Activated naive CD4-positive, alpha-beta T cell treated with anti-CD3 and anti-CD28 coated beads, Interleukin-2, amount 50 U/mL, for 24 hours (primary cell): ENCODE data around the gene STEAP1B.

Source experiments
- H3K27ac Mint-ChIP-seq: one replicate; pipeline ENCODE4 v1.8.0; 2021; ENCODE audit warnings: mild to moderate bottlenecking, mixed read lengths
- H3K27me3 Mint-ChIP-seq: one replicate; pipeline ENCODE4 v1.8.0; 2021; ENCODE audit warnings: mixed read lengths
- H3K36me3 Mint-ChIP-seq: one replicate; pipeline ENCODE4 v1.8.0; 2021; ENCODE audit warnings: mixed read lengths
- H3K4me1 Mint-ChIP-seq: one replicate; pipeline ENCODE4 v1.8.0; 2021; ENCODE audit warnings: mixed read lengths
- H3K4me3 Mint-ChIP-seq: one replicate; pipeline ENCODE4 v1.8.0; 2021; ENCODE audit warnings: mild to moderate bottlenecking, mixed read lengths
- H3K9me3 Mint-ChIP-seq: one replicate; pipeline ENCODE4 v1.8.0; 2021; ENCODE audit warnings: mixed read lengths

The STEAP1B gene

DNA sequence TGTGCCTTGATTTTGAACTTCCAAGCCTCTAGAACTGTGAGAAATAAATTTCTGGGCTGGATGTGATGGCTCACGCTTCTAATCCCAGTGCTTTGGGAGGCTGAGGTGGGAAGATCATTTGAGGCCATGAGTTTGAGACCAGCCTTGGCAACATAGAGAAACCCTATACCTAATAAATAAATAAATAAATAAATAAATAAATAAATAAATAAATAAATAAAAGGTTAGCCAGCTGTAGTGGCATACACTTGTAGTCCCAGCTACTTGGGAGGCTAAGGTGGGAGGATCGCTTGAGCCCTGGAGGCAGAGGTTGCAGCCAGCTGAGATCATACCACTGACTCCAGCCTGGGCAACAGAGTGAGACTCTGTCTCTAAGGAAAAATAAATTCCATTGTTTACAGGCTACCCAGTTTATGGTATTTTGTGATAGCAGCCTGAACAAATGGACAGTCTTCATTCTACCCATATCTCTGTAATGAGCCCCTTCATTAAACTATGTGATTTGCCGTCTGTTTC lies 67.7 kb downstream of the STEAP1B start:
- no peaks in the 10 kb centered on the region for H3K36me3 Mint-ChIP-seq
- peaks cover 3% of the 10 kb centered on the region for H3K27me3 Mint-ChIP-seq
- H3K27ac Mint-ChIP-seq: no peak overlapping the region
- no peak overlapping the region for H3K4me3 Mint-ChIP-seq
- no peaks in the 10 kb centered on the region for H3K9me3 Mint-ChIP-seq
- H3K4me1 Mint-ChIP-seq: no peaks in the 10 kb centered on the region

DNA sequence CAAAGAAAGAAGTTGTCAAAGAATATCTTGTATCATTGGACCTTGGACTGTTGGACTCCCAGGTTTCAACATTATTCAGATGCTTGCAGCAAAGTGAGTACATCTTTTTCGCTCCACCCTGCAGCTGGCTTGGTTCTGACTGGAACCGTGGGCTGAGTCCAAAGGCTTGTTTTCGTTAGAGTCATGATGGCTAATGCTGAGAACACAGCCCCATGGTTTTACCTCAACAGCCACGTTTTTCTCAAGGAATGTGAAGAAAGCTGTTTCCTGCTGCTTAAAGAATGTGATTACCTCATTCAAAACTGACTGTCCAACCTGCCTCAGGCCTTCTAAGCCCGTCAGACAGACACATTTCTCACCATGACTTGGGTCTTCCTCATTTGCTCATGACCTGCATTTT lies 69.5 kb downstream of the STEAP1B start:
- Mint-ChIP-seq H3K27ac (no peak overlapping the region), H3K4me1 (no peaks in the 10 kb centered on the region), H3K9me3 (no peaks in the 10 kb centered on the region), H3K4me3 (no peak overlapping the region), H3K36me3 (no peaks in the 10 kb centered on the region), H3K27me3 (no peaks in the 10 kb centered on the region)

DNA sequence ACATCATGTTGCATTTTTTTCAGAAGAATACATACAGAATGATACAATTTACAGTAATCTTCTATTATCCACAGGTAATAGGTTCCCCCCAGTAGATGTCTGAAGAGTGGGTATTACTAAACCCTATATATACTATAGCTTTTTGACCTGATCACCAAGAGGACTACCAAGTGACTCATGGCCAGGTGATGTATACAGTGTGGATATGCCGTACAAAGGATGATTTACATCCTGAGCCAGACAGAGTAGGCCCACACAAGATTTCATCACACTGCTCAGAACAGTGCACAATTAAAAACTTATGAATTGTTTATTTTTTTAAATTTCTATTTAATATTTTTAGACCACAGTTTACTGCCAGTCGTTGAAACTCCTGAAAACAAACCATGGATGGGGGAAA lies 70.6 kb downstream of the STEAP1B start:
- H3K9me3 Mint-ChIP-seq: no peaks in the 10 kb centered on the region
- no peak overlapping the region for H3K4me3 Mint-ChIP-seq
- no peaks in the 10 kb centered on the region for H3K27me3 Mint-ChIP-seq
- no peaks in the 10 kb centered on the region for H3K4me1 Mint-ChIP-seq
- no peak overlapping the region for H3K27ac Mint-ChIP-seq
- no peaks in the 10 kb centered on the region for H3K36me3 Mint-ChIP-seq

DNA sequence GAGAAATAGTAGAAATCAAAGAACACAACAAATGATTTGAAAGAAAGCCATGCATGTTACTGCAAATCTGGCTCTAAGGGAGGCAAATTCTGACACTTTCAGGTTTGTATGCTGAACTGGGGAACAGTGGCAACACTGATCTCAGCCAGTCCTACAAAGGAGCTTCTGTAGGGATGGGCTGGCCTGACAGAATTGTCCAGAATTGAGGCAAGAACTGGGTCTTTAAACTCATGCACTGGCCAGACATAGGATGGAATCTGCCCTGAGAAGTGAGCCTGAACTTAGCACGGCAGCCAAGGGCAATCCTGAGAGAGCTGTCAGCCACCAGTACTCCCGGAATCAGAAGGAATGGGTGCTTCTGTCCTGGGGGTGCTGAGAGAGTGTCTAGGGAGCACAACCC lies 72.1 kb downstream of the STEAP1B start:
- Mint-ChIP-seq H3K9me3 (no peaks in the 10 kb centered on the region), H3K27me3 (no peaks in the 10 kb centered on the region), H3K4me3 (no peak overlapping the region), H3K36me3 (no peaks in the 10 kb centered on the region), H3K4me1 (no peaks in the 10 kb centered on the region), H3K27ac (no peak overlapping the region)

DNA sequence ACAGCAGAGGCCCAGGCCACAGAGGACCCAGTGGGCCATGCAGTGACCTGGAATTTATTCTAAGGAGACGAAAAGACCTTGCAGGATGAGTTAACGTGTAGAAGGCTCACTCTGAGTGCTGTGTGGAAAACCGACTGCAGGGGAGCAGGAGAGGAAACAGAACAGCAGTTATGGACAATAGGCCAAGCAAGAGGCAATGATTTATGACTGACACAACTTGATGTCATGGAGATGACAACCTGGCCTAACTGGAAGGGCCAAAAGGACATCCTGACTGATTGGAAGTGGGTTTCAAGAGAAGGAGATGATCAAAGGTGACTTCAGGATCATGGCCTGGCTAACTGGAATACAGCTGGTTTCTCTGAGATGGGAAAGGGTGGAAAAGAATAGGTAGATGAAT lies 72.9 kb downstream of the STEAP1B start:
- H3K36me3 Mint-ChIP-seq: no peaks in the 10 kb centered on the region
- H3K4me3 Mint-ChIP-seq: no peak overlapping the region
- H3K9me3 Mint-ChIP-seq: no peaks in the 10 kb centered on the region
- H3K27me3 Mint-ChIP-seq: no peaks in the 10 kb centered on the region
- no peak overlapping the region for H3K27ac Mint-ChIP-seq
- H3K4me1 Mint-ChIP-seq: no peaks in the 10 kb centered on the region

DNA sequence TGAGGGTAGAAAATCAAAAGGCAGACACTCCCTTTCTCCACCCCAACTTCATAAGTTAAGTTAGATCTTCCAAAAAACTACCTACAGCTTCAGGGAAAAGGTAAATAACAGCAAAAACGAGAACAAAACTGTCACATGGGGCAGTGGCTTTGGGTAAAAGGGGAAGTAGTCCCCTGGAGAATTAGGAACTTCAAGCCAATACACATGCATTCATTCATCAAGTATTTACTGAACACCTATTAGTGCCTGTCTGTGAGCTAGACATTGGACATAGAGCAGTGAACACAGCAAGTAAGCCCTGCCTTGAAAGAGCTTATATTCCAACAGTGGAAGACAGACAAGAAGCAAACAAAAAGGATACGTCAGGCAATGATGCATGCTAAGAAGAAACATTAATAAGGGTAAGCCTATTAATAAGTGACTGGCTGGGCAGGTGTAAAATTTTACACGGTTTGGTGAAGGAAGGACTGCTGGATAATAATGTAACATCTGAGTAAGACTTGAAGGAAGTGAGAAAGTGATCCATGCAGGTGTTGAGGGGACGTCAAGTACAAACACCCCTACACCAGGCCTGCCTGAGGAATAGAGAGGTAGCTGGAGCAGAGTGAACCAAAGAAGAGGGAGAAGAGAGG lies 73.4 kb downstream of the STEAP1B start:
- Mint-ChIP-seq H3K27ac (no peak overlapping the region), H3K4me3 (no peak overlapping the region), H3K36me3 (no peaks in the 10 kb centered on the region), H3K9me3 (no peaks in the 10 kb centered on the region), H3K27me3 (no peaks in the 10 kb centered on the region), H3K4me1 (no peaks in the 10 kb centered on the region)

DNA sequence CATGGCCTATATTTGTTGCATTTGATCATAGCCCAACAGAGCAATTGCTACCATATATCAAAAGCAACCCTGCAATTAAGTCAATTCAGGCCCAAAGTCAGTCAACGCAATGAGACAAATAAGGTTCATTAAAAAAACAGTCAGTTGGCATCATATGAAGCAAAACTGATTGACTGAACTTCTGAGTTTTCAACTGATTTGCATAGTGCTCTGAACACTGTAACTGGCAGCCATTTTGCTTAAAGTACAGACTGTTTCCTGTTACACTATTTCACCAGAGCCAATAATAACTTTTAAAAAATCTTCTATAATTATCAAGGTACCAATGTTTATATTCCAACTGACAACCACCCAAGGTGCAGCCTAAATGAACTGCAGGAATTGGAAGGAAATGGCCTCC lies 74.6 kb downstream of the STEAP1B start:
- H3K9me3 Mint-ChIP-seq: no peaks in the 10 kb centered on the region
- H3K4me1 Mint-ChIP-seq: no peaks in the 10 kb centered on the region
- no peaks in the 10 kb centered on the region for H3K27me3 Mint-ChIP-seq
- no peaks in the 10 kb centered on the region for H3K36me3 Mint-ChIP-seq
- no peak overlapping the region for H3K4me3 Mint-ChIP-seq
- H3K27ac Mint-ChIP-seq: no peak overlapping the region

DNA sequence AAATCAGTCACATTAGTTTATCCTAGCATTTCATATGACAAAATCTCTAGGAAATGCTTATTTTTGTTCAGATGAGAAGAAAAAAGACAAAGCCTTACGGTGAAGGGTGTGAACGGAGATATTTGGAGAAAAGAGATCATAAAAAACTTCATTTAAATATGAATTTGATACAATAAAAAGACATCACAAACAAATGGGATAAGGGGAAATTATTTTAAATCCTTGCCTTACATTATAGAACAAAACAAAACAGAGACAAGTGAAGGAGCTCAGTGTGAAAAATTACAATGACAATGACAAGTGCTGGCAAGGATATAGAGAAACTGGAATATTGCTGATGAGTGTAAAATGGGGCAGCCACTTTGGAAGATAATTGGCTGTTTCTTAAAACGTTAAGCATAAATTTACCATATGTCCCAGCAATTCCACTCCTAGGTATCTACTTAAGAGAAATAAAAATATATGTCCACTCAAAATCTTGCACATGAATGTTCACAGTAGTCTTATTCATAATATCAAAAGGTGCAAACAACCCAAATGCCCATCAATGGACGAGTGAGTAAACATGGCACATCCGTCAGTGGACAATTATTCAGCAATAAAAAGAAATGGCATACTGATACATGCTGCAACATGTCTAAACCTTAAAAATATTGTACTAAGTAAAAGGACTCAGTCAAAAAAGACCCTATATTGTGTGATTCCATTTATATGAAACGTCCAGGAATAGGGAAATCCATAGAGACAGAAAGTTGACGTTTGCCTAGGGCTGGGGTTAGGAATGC lies 77.0 kb downstream of the STEAP1B start:
- Mint-ChIP-seq H3K36me3 (no peaks in the 10 kb centered on the region), H3K27me3 (peaks cover 1% of the 10 kb centered on the region), H3K4me3 (no peak overlapping the region), H3K9me3 (no peaks in the 10 kb centered on the region), H3K27ac (no peak overlapping the region), H3K4me1 (no peaks in the 10 kb centered on the region)

DNA sequence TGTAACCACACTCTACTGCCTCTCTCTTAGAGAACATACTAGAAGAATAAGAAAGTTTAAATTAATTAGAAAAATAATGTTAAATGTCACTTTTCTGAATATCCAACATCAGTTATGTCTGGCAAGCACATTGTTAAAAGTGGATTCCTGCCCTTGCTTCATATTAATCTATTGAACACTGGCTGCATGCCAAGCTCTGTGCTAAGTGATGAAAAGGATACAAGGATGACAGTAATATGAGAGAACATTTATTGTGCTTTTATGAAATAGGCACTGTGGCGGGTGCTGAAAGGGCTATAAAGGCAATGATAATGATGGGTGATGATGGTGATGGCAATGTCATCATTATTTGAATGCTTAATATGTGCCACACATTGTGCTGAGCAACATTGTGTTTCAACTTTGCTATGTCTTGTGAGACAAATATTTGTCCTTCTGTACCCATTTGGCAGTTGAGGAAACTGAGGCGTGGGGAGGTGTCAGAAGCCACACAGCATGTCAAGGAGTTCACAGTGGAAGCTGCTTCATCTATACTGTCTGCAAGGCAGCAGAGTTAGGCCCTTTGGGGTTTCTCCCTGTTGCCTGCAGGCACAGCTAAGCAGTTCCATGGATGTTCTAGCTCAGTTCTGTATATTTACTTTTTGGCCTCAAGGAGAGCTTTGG lies 78.9 kb downstream of the STEAP1B start:
- Mint-ChIP-seq H3K4me3 (no peak overlapping the region), H3K27me3 (peaks cover 1% of the 10 kb centered on the region), H3K9me3 (no peaks in the 10 kb centered on the region), H3K27ac (no peak overlapping the region), H3K4me1 (no peaks in the 10 kb centered on the region), H3K36me3 (no peaks in the 10 kb centered on the region)

DNA sequence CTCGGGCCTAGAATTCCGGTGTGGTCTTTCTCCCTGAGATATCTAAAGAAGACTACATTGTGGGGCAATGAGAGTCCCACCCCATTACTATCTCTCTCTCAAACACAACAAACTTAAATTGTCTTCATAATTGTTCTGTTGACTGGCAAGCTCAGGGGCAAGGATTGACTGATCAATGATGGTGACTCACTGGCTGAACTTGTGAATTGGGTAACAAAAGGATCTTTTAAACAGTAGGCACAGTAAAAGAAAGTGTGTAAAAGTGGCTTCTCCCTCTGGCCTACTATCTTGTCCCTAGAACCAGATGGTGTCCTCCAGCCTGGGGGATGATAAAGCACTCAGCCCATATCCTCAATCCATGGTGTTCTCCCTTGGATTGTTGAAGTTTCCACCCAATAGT lies 80.0 kb downstream of the STEAP1B start:
- H3K27ac Mint-ChIP-seq: no peak overlapping the region
- H3K4me3 Mint-ChIP-seq: no peak overlapping the region
- no peaks in the 10 kb centered on the region for H3K9me3 Mint-ChIP-seq
- H3K4me1 Mint-ChIP-seq: no peaks in the 10 kb centered on the region
- peaks cover 1% of the 10 kb centered on the region for H3K27me3 Mint-ChIP-seq
- H3K36me3 Mint-ChIP-seq: no peaks in the 10 kb centered on the region

DNA sequence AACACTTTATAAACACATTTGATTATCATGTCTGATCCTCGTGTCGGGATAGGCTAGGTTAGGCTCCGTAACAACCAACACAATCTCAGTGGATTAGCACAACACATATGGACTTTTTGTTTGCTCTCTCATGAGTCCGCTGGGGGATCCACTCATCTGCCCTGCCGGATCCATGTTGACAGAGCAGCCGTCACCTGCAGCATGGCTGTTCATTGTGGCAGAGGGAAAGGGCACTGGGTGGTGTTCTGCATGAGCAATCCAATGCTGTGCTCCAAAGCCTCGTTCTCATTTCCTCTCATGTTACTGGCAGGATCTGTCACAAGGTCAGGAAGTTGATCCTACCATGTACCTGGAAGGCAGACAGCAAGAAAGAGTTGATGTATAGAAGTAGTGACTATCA lies 80.5 kb downstream of the STEAP1B start:
- Mint-ChIP-seq H3K4me3 (no peak overlapping the region), H3K9me3 (no peaks in the 10 kb centered on the region), H3K4me1 (no peaks in the 10 kb centered on the region), H3K27ac (no peak overlapping the region), H3K36me3 (no peaks in the 10 kb centered on the region), H3K27me3 (peaks cover 1% of the 10 kb centered on the region)

DNA sequence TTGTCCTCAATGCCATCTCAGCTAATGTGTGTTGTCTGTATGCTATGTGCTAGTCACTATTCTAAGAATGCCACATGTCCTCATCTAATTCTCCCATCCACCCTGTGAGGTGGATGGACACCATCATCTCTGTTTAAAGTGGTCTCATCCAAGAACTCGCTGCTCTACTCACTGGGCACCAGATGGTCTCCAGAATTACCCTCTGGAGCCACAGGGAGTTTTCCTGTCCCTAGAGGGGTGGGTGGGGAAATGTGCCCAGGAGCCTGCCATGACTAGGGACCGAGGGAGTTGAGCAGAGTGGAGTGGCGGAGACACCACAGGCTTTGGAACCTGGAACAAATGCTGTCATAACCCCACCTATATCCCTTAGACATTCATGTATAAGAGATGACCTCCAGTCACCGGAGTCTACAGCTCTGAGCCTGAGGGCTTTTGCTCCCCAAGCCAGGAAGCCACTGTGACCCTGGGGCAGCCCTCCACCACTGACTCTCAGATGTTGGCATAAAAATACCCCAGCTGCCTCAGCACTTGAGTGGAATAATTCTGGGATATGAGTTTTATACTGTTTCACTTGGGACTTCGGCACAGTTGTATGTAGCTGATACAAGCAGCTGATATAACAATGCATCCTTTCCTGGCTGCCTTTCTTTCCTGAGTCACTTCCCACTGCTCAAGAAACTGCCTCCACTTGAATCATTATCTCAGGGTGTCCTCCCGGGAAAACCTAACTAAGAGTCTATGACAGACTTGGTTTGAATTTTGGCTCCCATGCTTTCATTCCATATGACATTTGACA lies 81.5 kb downstream of the STEAP1B start:
- Mint-ChIP-seq H3K36me3 (no peaks in the 10 kb centered on the region), H3K4me3 (no peak overlapping the region), H3K27ac (no peak overlapping the region), H3K27me3 (peaks cover 3% of the 10 kb centered on the region), H3K4me1 (no peaks in the 10 kb centered on the region), H3K9me3 (no peaks in the 10 kb centered on the region)

DNA sequence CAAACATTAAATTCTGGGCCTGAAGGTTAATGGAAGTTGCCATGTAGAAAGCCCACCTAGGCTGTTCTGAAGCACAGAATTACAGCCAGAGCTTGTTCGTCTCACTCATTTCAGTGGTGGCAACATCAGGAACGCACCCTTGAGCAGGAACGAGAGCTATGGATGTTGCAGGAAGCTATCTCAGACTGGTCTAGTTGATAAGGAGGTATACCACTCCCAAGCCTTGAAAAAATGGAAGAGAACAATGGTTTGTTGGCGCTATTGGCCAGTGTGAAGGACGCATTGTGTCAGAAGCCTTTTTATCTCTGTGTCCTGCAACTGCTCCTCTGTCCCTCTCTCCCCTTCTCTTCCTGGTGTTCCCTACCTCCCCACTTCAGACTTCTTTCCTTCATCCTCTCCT lies 82.1 kb downstream of the STEAP1B start:
- H3K4me3 Mint-ChIP-seq: no peak overlapping the region
- no peak overlapping the region for H3K27ac Mint-ChIP-seq
- peaks cover 3% of the 10 kb centered on the region for H3K27me3 Mint-ChIP-seq
- H3K36me3 Mint-ChIP-seq: no peaks in the 10 kb centered on the region
- H3K4me1 Mint-ChIP-seq: no peaks in the 10 kb centered on the region
- H3K9me3 Mint-ChIP-seq: no peaks in the 10 kb centered on the region

DNA sequence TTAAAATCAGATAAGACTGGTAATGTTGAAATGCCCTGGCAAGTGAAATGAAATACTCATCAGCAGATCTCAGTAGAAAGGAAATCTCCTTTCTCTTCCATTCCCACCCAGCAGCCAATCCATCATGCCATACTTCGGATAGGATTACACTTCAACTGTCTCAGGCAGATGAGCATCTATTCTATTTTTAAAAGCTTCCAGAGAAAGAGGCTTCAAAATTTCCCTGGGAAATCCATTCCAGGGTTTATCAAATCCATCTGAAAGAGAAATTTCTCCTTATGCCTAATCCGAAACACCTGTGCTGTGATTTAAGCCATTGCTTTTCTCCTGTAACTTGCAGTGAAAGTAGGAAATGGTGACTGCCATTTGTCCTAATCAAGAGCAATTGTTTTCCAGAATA lies 82.6 kb downstream of the STEAP1B start:
- H3K36me3 Mint-ChIP-seq: no peaks in the 10 kb centered on the region
- no peaks in the 10 kb centered on the region for H3K9me3 Mint-ChIP-seq
- no peak overlapping the region for H3K4me3 Mint-ChIP-seq
- H3K4me1 Mint-ChIP-seq: no peaks in the 10 kb centered on the region
- no peak overlapping the region for H3K27ac Mint-ChIP-seq
- H3K27me3 Mint-ChIP-seq: peaks cover 3% of the 10 kb centered on the region

DNA sequence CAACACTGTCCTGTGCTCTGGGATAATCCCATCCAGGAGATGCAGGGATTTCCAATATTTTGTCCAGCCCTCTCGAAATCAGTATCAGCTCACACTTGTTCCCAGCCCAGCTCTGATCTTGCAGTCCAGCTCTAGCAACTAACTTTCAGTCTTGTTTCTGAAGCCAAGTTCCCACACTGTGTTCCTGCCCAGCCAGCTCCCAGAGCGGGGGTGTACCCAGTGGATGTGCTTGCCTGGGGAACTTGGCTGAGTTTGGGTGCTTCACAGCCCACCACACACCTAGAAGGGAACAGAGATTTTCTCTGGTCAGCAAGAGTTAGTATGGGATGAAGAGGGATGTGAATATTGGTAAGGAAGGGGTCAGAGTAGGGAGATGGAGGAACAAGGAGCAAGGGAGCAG lies 85.6 kb downstream of the STEAP1B start:
- Mint-ChIP-seq H3K27me3 (peaks cover 3% of the 10 kb centered on the region), H3K9me3 (no peaks in the 10 kb centered on the region), H3K27ac (no peak overlapping the region), H3K4me3 (no peak overlapping the region), H3K36me3 (no peaks in the 10 kb centered on the region), H3K4me1 (no peaks in the 10 kb centered on the region)
